Measurements from ENCODE around the gene SPON1. TPM values are rescaled to one million over a fixed set of nuclear protein-coding genes. Genes with fewer than 3 reads are reported as not detected.

The SPON1 gene
- total and polyA plus RNA-seq, 2 donors (not counting 1 experiment from before 2014, with no cell fraction given): 0.30 TPM; not detected in 1

GRCh38 chr11:14242733-14243132 lies 280.2 kb downstream of the SPON1 start:
- no peaks in the 10 kb centered on the region for H3K9me3 Mint-ChIP-seq (ENCODE audit: insufficient read depth)
- peaks cover 19% of the 10 kb centered on the region for H3K4me1 Mint-ChIP-seq
- H3K27me3 Mint-ChIP-seq: peaks cover 10% of the 10 kb centered on the region
- TF ChIP-seq CTCF (IDR thresholded peaks at IDR 0.05) (no peak), EZH2 (IDR thresholded peaks at IDR 0.05; ENCODE audit: borderline replicate concordance, insufficient read depth, low read depth, low read length, poor library complexity, severe bottlenecking) (no peak)
- Histone ChIP-seq H3K36me3 (replicated peaks in 1 of 2; ENCODE audit: control extremely low read depth in 1 of 2, control insufficient read depth in 1 of 2, extremely low read depth in 1 of 2, insufficient read depth in 2 of 2, low read length in 1 of 2) (no peaks in the 10 kb centered on the region), H3K4me2 (replicated peaks; ENCODE audit: low read depth, low read length, poor library complexity, severe bottlenecking) (no peak overlapping the region), H2AFZ (ENCODE audit: insufficient read depth, low read depth, low read length, poor library complexity, severe bottlenecking) (no peak overlapping the region), H3K9me3 (ENCODE audit: control extremely low read depth in 1 of 3, control insufficient read depth in 2 of 3, insufficient read depth in 1 of 3, low read length in 2 of 3) (no peaks in the 10 kb centered on the region), H3K79me2 (ENCODE audit: control insufficient read depth, insufficient read depth, low read length) (no peaks in the 10 kb centered on the region), H4K20me1 (ENCODE audit: control insufficient read depth, insufficient read depth, low read length, poor library complexity, severe bottlenecking) (no peaks in the 10 kb centered on the region), H3K4me3 (ENCODE audit: control extremely low read depth in 1 of 5, extremely low read depth in 1 of 5, insufficient read depth in 1 of 5, low read depth in 2 of 5, low read length in 4 of 5) (no peak overlapping the region), H3K27me3 (replicated peaks in 1 of 4; ENCODE audit: control extremely low read depth in 1 of 4, control insufficient read depth in 3 of 4, insufficient read depth in 4 of 4, low read length in 3 of 4) (peaks cover 0 to 10% (median 0%) of the 10 kb centered on the region in 4 experiments), H3K9ac (ENCODE audit: low read length) (no peak overlapping the region), H3K4me1 (ENCODE audit: control insufficient read depth in 2 of 2, insufficient read depth in 2 of 2, low read length in 2 of 2) (peaks cover 13 to 15% of the 10 kb centered on the region in 2 donors), H3K27ac (ENCODE audit: low read length in 2 of 2) (no peak overlapping the region)
- no peak overlapping the region for H3K4me3 Mint-ChIP-seq
- intact Hi-C loops (cut with micrococcal nuclease): no loop called here
- 93% methylated on average over 4 of the region's 4 CpGs for WGBS (ENCODE audit: insufficient coverage)
- CTCF ChIA-PET: no interaction called here
- POLR2A ChIA-PET: no interaction called here
- DNase-seq (no peak), ATAC-seq (ENCODE audit: low read depth) (no peak)
- H3K27ac Mint-ChIP-seq: no peak overlapping the region

GRCh38 chr11:14244926-14245325 lies 282.4 kb downstream of the SPON1 start:
- no peaks in the 10 kb centered on the region for H3K9me3 ChIP-seq (ENCODE audit: control extremely low read depth in 1 of 3, control insufficient read depth in 2 of 3, insufficient read depth in 1 of 3, low read length in 2 of 3)
- H2AFZ ChIP-seq (ENCODE audit: insufficient read depth, low read depth, low read length, poor library complexity, severe bottlenecking): no peak overlapping the region
- H3K4me2 ChIP-seq (replicated peaks; ENCODE audit: low read depth, low read length, poor library complexity, severe bottlenecking): no peak overlapping the region
- no peak overlapping the region for H3K9ac ChIP-seq (ENCODE audit: low read length)
- peaks cover 10 to 11% of the 10 kb centered on the region in 2 donors for H3K4me1 ChIP-seq (ENCODE audit: control insufficient read depth in 2 of 2, insufficient read depth in 2 of 2, low read length in 2 of 2)
- no peaks in the 10 kb centered on the region for H3K79me2 ChIP-seq (ENCODE audit: control insufficient read depth, insufficient read depth, low read length)
- no peak overlapping the region for H3K27ac ChIP-seq (ENCODE audit: low read length in 2 of 2)
- intact Hi-C loops (cut with micrococcal nuclease): no loop called here
- ATAC-seq (ENCODE audit: low read depth) (no peak), DNase-seq (no peak)
- peaks cover 19% of the 10 kb centered on the region for H3K4me1 Mint-ChIP-seq
- peaks cover 20% of the 10 kb centered on the region for H3K27me3 Mint-ChIP-seq
- TF ChIP-seq CTCF (IDR thresholded peaks at IDR 0.05): no peak
- no peak for TF ChIP-seq EZH2 (IDR thresholded peaks at IDR 0.05; ENCODE audit: borderline replicate concordance, insufficient read depth, low read depth, low read length, poor library complexity, severe bottlenecking)
- POLR2A ChIA-PET: no interaction called here
- peaks cover 0 to 14% (median 3%) of the 10 kb centered on the region in 4 experiments for H3K27me3 ChIP-seq (replicated peaks in 1 of 4; ENCODE audit: control extremely low read depth in 1 of 4, control insufficient read depth in 3 of 4, insufficient read depth in 4 of 4, low read length in 3 of 4)
- H3K4me3 ChIP-seq (ENCODE audit: control extremely low read depth in 1 of 5, extremely low read depth in 1 of 5, insufficient read depth in 1 of 5, low read depth in 2 of 5, low read length in 4 of 5): no peak overlapping the region
- H4K20me1 ChIP-seq (ENCODE audit: control insufficient read depth, insufficient read depth, low read length, poor library complexity, severe bottlenecking): no peaks in the 10 kb centered on the region
- H3K36me3 ChIP-seq (replicated peaks in 1 of 2; ENCODE audit: control extremely low read depth in 1 of 2, control insufficient read depth in 1 of 2, extremely low read depth in 1 of 2, insufficient read depth in 2 of 2, low read length in 1 of 2): no peaks in the 10 kb centered on the region
- WGBS (ENCODE audit: insufficient coverage): 98% methylated on average over 4 of the region's 8 CpGs
- no peak overlapping the region for H3K27ac Mint-ChIP-seq
- CTCF ChIA-PET: interaction anchor here (0.8 to 4.9 kb wide), 5 partner anchors 15 to 472 kb away, joined by 3 to 47 read pairs (median 3); no protein-coding TSS in a partner anchor
- H3K4me3 Mint-ChIP-seq: no peak overlapping the region
- no peaks in the 10 kb centered on the region for H3K9me3 Mint-ChIP-seq (ENCODE audit: insufficient read depth)

Measured in B cell (primary cell).